HL-60 (cell line): Measurements from ENCODE around the gene ALPG.
A peak's percentile ranks its signal among the peaks of the same experiment; 100 is the strongest.
"Not testable (repeated sequence)": the region's sequence is repeated elsewhere in the genome, so short reads cannot be mapped to it uniquely, and the experiment has no call there.

Experiments
- DNase-seq, 2 experiments: peaks; one replicate each; pipeline ENCODE4 v3.0.0-alpha.2; 2010 to 2020; ENCODE audit warnings: low read depth in 1 of 2, low spot score in 1 of 2
- H3K27ac ChIP-seq: fragments of 250-450 bp; sonication (Bioruptor Pico); replicated peaks from 2 replicates; pipeline ENCODE4 v1.5.1; 2020; ENCODE audit warnings: mild to moderate bottlenecking, moderate library complexity
- H3K27me3 ChIP-seq: fragments of 250-450 bp; sonication (Bioruptor Pico); 2 replicates; pipeline ENCODE4 v1.5.1; 2021; ENCODE audit warnings: mild to moderate bottlenecking, moderate library complexity; ENCODE audit not compliant: insufficient read depth, poor library complexity, severe bottlenecking
- H3K4me3 ChIP-seq: replicated peaks from 2 replicates; pipeline ENCODE4 v1.5.1; 2011; ENCODE audit warnings: mild to moderate bottlenecking, control low read depth, low read length; ENCODE audit not compliant: insufficient read depth
- CTCF ChIP-seq: IDR thresholded peaks from one replicate; pipeline ENCODE4 v1.5.1; 2011; ENCODE audit warnings: low read length, control low read depth, inconsistent platforms; ENCODE audit not compliant: insufficient read depth
- GABPA ChIP-seq: IDR thresholded peaks from 2 replicates; pipeline ENCODE4 v1.6.1; 2012; ENCODE audit warnings: low read depth
- POLR2AphosphoS5 ChIP-seq: IDR thresholded peaks from 2 replicates; pipeline ENCODE4 v1.6.1; 2012; ENCODE audit warnings: low read depth
- SPI1 ChIP-seq: IDR thresholded peaks from 2 replicates; pipeline ENCODE4 v1.6.1; 2012; ENCODE audit warnings: low read depth, mild to moderate bottlenecking, borderline replicate concordance
- TF ChIP-seq, protein P1 (sequence below): IDR thresholded peaks from 2 replicates; pipeline ENCODE4 v1.6.1; 2012; ENCODE audit warnings: low read depth; ENCODE audit not compliant: insufficient replicate concordance

ALPG gene

DNA sequence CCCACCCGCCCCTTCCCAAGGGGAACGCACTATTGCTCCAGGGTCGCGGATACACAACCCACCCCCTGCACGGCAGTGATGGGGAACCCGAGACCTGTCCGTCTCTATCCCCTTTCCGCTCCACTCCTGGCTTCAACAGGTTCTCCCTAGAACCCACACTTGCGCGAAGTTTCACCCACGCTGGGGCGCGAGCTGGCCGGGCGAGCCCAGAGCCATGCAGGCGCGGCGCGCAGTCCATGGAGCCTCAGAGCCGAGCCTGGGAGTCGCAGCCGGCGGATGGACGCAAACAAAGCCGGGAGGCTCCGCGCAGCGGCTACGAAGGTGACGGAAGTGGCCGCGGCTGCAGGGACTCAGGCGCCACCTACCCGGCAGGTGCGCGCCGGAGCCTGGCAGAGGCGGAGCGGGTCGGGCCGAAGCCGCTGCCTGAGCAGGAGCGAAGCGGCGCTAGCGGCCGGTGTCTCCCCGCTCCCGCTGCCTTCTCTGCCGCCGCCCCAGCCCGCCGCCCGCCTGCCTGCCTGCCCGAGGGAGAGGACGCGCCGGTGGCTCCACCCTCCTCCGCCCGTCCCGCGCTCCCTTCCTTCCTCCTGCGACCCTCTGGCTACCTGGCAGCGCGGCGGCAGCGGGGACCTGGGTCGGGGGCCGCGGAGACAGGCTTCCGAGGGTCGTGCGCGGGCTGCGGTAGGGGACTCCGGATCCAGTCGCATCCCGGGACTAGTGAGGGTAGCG lies 14.0 kb downstream of the ALPG start:
- Histone ChIP-seq H3K27ac (no peak overlapping the region), H3K4me3 (no peak overlapping the region), H3K27me3 (peaks cover 44% of the 10 kb centered on the region)
- TF ChIP-seq SPI1 (no peak), GABPA (no peak), POLR2AphosphoS5 (no peak), CTCF (no peak)
- DNase-seq, result peak in 1 of 2 experiments; percentile 12

DNA sequence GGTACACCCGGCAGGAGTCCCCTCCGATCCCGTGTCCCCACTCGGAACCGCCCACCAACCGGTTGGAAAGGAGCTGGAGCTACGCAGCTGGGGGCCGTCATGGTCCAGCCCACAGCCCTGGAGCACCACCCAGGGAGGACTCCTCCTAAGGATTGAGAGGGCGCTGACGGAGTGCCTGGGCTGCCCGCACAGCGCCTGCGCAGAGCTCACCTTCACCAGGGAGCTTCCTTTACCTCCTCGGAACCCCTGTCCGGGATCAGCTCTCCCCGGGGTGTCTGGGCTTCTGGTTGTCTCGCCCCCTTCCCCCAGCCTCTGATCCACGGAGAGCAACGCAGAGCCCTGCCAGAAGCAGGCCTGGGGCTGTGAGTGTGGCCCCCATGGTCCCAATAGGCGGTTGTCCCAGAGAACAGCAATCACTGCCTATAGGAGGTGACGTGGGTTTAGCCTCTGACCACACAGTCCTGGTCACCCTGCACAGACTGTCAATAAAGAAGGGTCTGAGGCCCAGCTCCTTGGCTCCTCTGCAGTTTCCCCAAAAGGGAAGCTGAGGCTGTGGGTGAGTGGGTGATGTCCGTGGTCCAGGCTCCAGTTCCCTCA lies 14.6 kb downstream of the ALPG start:
- no peak overlapping the region for H3K27ac ChIP-seq
- no peak overlapping the region for H3K4me3 ChIP-seq
- DNase-seq, result no peak
- peaks cover 44% of the 10 kb centered on the region for H3K27me3 ChIP-seq
- TF ChIP-seq POLR2AphosphoS5 (no peak), SPI1 (no peak), GABPA (no peak), CTCF (no peak)
- TF ChIP-seq, protein P1, sequence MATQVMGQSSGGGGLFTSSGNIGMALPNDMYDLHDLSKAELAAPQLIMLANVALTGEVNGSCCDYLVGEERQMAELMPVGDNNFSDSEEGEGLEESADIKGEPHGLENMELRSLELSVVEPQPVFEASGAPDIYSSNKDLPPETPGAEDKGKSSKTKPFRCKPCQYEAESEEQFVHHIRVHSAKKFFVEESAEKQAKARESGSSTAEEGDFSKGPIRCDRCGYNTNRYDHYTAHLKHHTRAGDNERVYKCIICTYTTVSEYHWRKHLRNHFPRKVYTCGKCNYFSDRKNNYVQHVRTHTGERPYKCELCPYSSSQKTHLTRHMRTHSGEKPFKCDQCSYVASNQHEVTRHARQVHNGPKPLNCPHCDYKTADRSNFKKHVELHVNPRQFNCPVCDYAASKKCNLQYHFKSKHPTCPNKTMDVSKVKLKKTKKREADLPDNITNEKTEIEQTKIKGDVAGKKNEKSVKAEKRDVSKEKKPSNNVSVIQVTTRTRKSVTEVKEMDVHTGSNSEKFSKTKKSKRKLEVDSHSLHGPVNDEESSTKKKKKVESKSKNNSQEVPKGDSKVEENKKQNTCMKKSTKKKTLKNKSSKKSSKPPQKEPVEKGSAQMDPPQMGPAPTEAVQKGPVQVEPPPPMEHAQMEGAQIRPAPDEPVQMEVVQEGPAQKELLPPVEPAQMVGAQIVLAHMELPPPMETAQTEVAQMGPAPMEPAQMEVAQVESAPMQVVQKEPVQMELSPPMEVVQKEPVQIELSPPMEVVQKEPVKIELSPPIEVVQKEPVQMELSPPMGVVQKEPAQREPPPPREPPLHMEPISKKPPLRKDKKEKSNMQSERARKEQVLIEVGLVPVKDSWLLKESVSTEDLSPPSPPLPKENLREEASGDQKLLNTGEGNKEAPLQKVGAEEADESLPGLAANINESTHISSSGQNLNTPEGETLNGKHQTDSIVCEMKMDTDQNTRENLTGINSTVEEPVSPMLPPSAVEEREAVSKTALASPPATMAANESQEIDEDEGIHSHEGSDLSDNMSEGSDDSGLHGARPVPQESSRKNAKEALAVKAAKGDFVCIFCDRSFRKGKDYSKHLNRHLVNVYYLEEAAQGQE, result no peak

DNA sequence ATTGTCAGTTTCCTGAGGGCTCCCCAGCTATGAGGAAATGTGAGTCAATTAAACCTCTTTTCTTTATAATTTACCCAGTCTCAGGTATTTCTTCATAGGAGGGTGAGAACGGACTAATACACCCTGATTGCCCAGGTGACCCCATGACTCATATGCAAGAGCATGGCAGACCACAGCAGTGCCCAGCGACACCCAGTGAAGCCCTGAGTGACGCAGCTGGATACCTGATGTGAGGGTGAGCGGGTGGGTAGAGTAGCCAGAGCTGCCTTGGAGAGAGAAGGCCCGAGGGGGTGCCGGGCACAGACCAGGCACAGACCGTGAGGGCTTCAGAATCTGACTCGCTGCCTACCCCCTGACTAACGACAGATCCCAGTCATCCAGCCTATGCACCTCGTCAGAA lies 15.4 kb downstream of the ALPG start:
- H3K27me3 ChIP-seq, result peaks cover 41% of the 10 kb centered on the region
- no peak for DNase-seq
- no peak overlapping the region for H3K27ac ChIP-seq
- H3K4me3 ChIP-seq, result no peak overlapping the region
- TF ChIP-seq GABPA (no peak), CTCF (no peak)

DNA sequence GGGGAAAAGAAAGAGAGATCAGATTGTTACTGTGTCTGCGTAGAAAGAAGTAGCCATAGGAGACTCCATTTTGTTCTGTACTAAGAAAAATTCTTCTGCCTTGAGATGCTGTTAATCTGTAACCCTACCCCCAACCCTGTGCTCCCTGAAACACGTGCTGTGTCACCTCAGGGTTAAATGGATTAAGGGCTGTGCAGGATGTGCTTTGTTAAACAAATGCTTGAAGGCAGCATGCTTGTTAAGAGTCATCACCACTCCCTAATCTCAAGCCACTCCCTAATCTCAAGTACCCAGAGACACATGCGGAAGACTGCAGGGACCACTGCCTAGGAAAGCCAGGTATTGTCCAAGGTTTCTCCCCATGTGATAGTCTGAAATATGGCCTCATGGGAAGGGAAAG lies 16.4 kb downstream of the ALPG start:
- peaks cover 38% of the 10 kb centered on the region for H3K27me3 ChIP-seq
- not testable (repeated sequence) for H3K27ac ChIP-seq, DNase-seq, H3K4me3 ChIP-seq

GRCh38 chr2:232423407-232423806 lies 16.8 kb downstream of the ALPG start:
- H3K4me3 ChIP-seq, DNase-seq, H3K27ac ChIP-seq: not testable (repeated sequence)
- H3K27me3 ChIP-seq, result peaks cover 33% of the 10 kb centered on the region
